HepG2 (cell line): ENCODE data around the gene UNC50. TPM values are rescaled to one million over a fixed set of nuclear protein-coding genes. Genes with fewer than 3 reads are reported as not detected.

Source experiments
- ATAC-seq: fragments of 200-7000 bp; cut with Tn5 transposase; 3 replicates; pipeline ENCODE4 v1.9.1; 2020; ENCODE audit warnings: mild to moderate bottlenecking, moderate library complexity
- BruUV-seq: library from RNA; stranded (reverse); fragments of 400-500 nt; replicated peaks from 2 replicates; lab custom pipeline; 2021; lab: Mats Ljungman, UMichigan
- CTCF ChIA-PET: fragments of 300-600 bp; formaldehyde crosslinking; extraction: SDS; loops from one replicate; lab custom pipeline; 2021; ENCODE audit warnings: low total read pairs, inconsistent platforms, low intra/inter-chr PET ratio; lab: Yijun Ruan, JAX
- POLR2A ChIA-PET: fragments of 350-600 bp; sonication (Branson Sonifier 250); formaldehyde crosslinking; loops from one replicate; lab custom pipeline; 2020; ENCODE audit warnings: antibody characterized with exemption, inconsistent platforms; lab: Yijun Ruan, JAX
- DNase-seq: peaks from one replicate; pipeline ENCODE4 v3.0.0-alpha.2; 2015; ENCODE audit warnings: low spot score
- FAIRE-seq: peaks from 3 replicates; lab custom pipeline; 2011; peaks lifted over from hg19 to GRCh38; lab: Jason Lieb, UNC
- H2AFZ ChIP-seq: one replicate; pipeline ENCODE4 v1.6.1; 2011; ENCODE audit warnings: low read length, inconsistent platforms
- H3K27ac ChIP-seq: fragments of 300-600 bp; 3 replicates; pipeline ENCODE4 v1.8.0; 2011; ENCODE audit warnings: mixed run types, mild to moderate bottlenecking, mixed read lengths, low read length, inconsistent platforms; ENCODE audit not compliant: insufficient read depth; ENCODE audit errors: extremely low read length
- H3K27me3 ChIP-seq, 2 experiments: fragments of 200-600 bp in 1 of 2; 2 replicates in 1 of 2; 3 replicates in 1 of 2; pipeline versions ENCODE4 v1.6.0 to v1.8.0; 2011; ENCODE audit warnings: low read length in 2 of 2, mild to moderate bottlenecking in 2 of 2, moderate library complexity in 2 of 2, inconsistent platforms in 1 of 2; ENCODE audit not compliant: insufficient read depth in 2 of 2, control insufficient read depth in 1 of 2
- H3K36me3 ChIP-seq, 2 experiments: fragments of 200-600 bp in 1 of 2; replicated peaks in 1 of 2; 2 replicates in 1 of 2; 3 replicates in 1 of 2; pipeline versions ENCODE4 v1.5.1 to v1.8.0; 2011; ENCODE audit warnings: low read length in 2 of 2, inconsistent platforms in 1 of 2; ENCODE audit not compliant: insufficient read depth in 2 of 2, control insufficient read depth in 1 of 2
- H3K4me1 ChIP-seq: 2 replicates; pipeline ENCODE4 v1.5.1; 2012; ENCODE audit warnings: low read length, inconsistent platforms; ENCODE audit not compliant: insufficient read depth
- H3K4me2 ChIP-seq: 2 replicates; pipeline ENCODE4 v1.6.0; 2011; ENCODE audit warnings: low read depth, low read length, inconsistent platforms
- H3K4me3 ChIP-seq, 3 experiments: fragments of 200-600 bp in 1 of 3; sonication (generic), shearing (Covaris generic) in 1 of 3; replicated peaks in 1 of 3; 2 replicates each; pipeline ENCODE4 v1.5.1; 2011 to 2016; ENCODE audit warnings: low read length in 3 of 3, inconsistent platforms in 2 of 3, low read depth in 2 of 3, mild to moderate bottlenecking in 2 of 3, control low read depth in 1 of 3, mixed read lengths in 1 of 3; ENCODE audit not compliant: insufficient read depth in 1 of 3
- H3K79me2 ChIP-seq: one replicate; pipeline ENCODE4 v1.6.1; 2011; ENCODE audit warnings: low read length, inconsistent platforms; ENCODE audit not compliant: insufficient read depth
- H3K9ac ChIP-seq: 2 replicates; pipeline ENCODE4 v1.6.0; 2011; ENCODE audit warnings: mild to moderate bottlenecking, low read depth, low read length, inconsistent platforms; ENCODE audit not compliant: insufficient read depth
- H3K9me3 ChIP-seq: 2 replicates; pipeline ENCODE4 v1.5.1; 2012; ENCODE audit warnings: mild to moderate bottlenecking, low read length
- H4K20me1 ChIP-seq: 2 replicates; pipeline ENCODE4 v1.6.0; 2011; ENCODE audit warnings: inconsistent platforms, mild to moderate bottlenecking, low read length, moderate library complexity; ENCODE audit not compliant: insufficient read depth
- CENPT ChIP-seq: sonication (generic); formaldehyde crosslinking; IDR thresholded peaks from 2 replicates; pipeline ENCODE4 v1.8.0; 2022; ENCODE audit warnings: low read depth, mild to moderate bottlenecking, moderate library complexity, missing genetic modification reagents
- ELF4 ChIP-seq: sonication (generic); formaldehyde crosslinking; IDR thresholded peaks from 2 replicates; pipeline ENCODE4 v1.5.0; 2020; ENCODE audit warnings: missing genetic modification reagents, mild to moderate bottlenecking, moderate library complexity, borderline replicate concordance
- ETV5 ChIP-seq: IDR thresholded peaks from 2 replicates; pipeline ENCODE4 v1.6.1; 2018; ENCODE audit warnings: missing biosample characterization, missing genetic modification reagents, inconsistent platforms, borderline replicate concordance
- SYNCRIP ChIP-seq: fragments of 200-400 bp; formaldehyde crosslinking; IDR thresholded peaks from 2 replicates; pipeline ENCODE4 v1.6.1; 2018; ENCODE audit warnings: mild to moderate bottlenecking, low read depth, low read length; ENCODE audit not compliant: insufficient read depth
- TBX2 ChIP-seq: sonication (generic); formaldehyde crosslinking; IDR thresholded peaks from 2 replicates; pipeline ENCODE4 v1.5.0; 2020; ENCODE audit warnings: missing genetic modification reagents, mild to moderate bottlenecking, borderline replicate concordance
- TEAD3 ChIP-seq: optimal IDR thresholded peaks from 2 replicates; pipeline ENCODE3; 2016; ENCODE audit warnings: borderline replicate concordance
- ZNF10 ChIP-seq: sonication (generic); formaldehyde crosslinking; IDR thresholded peaks from 2 replicates; pipeline ENCODE4 v1.4.0; 2020; ENCODE audit warnings: mild to moderate bottlenecking, low read depth, missing genetic modification reagents, borderline replicate concordance
- ZNF20 ChIP-seq: sonication (generic); formaldehyde crosslinking; IDR thresholded peaks from 2 replicates; pipeline ENCODE4 v1.4.0; 2020; ENCODE audit warnings: mild to moderate bottlenecking, moderate library complexity, missing genetic modification reagents
- ZNF326 ChIP-seq: sonication (generic); formaldehyde crosslinking; IDR thresholded peaks from 2 replicates; pipeline ENCODE4 v1.4.0; 2020; ENCODE audit warnings: missing genetic modification reagents, borderline replicate concordance
- ZNF7 ChIP-seq: IDR thresholded peaks from 2 replicates; pipeline ENCODE4 v1.6.1; 2016; ENCODE audit warnings: missing biosample characterization, missing genetic modification reagents
- ZNF782 ChIP-seq: sonication (generic); formaldehyde crosslinking; IDR thresholded peaks from 2 replicates; pipeline ENCODE4 v1.4.0; 2020; ENCODE audit warnings: missing genetic modification reagents, mild to moderate bottlenecking, borderline replicate concordance
- WGBS: methylation state at CpG from one replicate; pipeline ENCODE4 v1.1.6; 2017; ENCODE audit warnings: low lambda C conversion rate; 5-methylcytosine and 5-hydroxymethylcytosine counted together
- in situ Hi-C: cut with HindIII; loops from 2 replicates; pipeline ENCODE4 v1.10.0; 2017; ENCODE audit warnings: low pct_unique_long_range_greater_than_20kb; ENCODE audit not compliant: extremely low pct_ligation_motif_present
- intact Hi-C: fragments of 100-400 bp; cut with micrococcal nuclease; formaldehyde crosslinking; loops from one replicate; pipeline ENCODE4 v1.10.0; 2022; ENCODE audit not compliant: unreplicated experiment
- polyA plus RNA-seq, 8 experiments: library from polyadenylated mRNA; depleted of rRNA in 3 of 8; stranded (reverse) in 7 of 8; unstranded in 1 of 8; fragments of >200 nt; fragmentation: Illumina TruSeq in 4 of 8; extraction: Trizol in 4 of 8; gene quantifications; 2 replicates each; pipeline versions ENCODE4 v1.2.1 to v1.2.3, GENCODE V29; 2011 to 2016; ENCODE audit warnings: low read depth in 4 of 8, missing spikeins in 1 of 8, mixed read lengths in 1 of 8; ENCODE audit not compliant: insufficient read depth in 1 of 8
- total RNA-seq, 5 experiments: library from RNA; depleted of rRNA; stranded (reverse); fragments of >200 nt; fragmentation: Illumina TruSeq; extraction: Trizol; gene quantifications; 2 replicates each; pipeline ENCODE4 v1.2.3, GENCODE V29; 2016; ENCODE audit warnings: low read depth in 1 of 5
- TF ChIP-seq, protein P1 (sequence below): sonication (generic); formaldehyde crosslinking; IDR thresholded peaks from 2 replicates; pipeline ENCODE4 v1.5.0; 2020; ENCODE audit warnings: missing genetic modification reagents
- TF ChIP-seq, protein P2 (sequence below): sonication (generic); formaldehyde crosslinking; IDR thresholded peaks from 2 replicates; pipeline ENCODE4 v1.5.0; 2020; ENCODE audit warnings: mild to moderate bottlenecking, missing genetic modification reagents, borderline replicate concordance
- TF ChIP-seq, protein P3 (sequence below): sonication (generic); formaldehyde crosslinking; IDR thresholded peaks from 2 replicates; pipeline ENCODE4 v1.4.0; 2020; ENCODE audit warnings: missing genetic modification reagents
- TF ChIP-seq, protein P4 (sequence below): sonication (generic); IDR thresholded peaks from 2 replicates; pipeline ENCODE4 v1.6.1; 2016; ENCODE audit warnings: low read depth, borderline replicate concordance

The UNC50 gene
- total and polyA plus RNA-seq, 2 of the 13 experiments (the other 11 are each of a cell fraction or from before 2014, with no cell fraction given), result 92.6 to 95.6 TPM

DNA sequence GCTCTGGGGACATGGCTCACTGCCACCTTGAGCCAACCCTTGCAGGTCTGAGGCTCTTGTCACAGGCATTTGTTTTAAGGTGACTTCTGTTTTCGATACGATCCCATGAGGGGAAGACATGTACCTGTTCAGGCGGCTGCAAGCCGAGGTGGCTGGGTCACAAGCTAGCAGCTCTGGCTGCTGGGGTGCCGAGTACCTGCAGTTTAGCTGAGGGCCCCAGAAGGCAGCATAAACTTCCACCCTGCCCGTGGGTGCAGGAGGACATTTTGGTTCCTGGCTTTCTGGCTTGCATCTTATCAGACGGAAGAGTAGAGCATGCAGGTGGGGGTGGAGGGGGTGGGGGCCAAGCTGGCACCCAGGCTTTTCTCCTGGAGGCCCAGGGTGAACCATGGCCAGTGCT, 28.5 kb upstream of the UNC50 start:
- Histone ChIP-seq H3K36me3 (peaks cover 5 to 13% of the 10 kb centered on the region in 2 experiments), H3K4me2 (no peak overlapping the region), H3K4me1 (peaks cover 18% of the 10 kb centered on the region), H3K27ac (no peak overlapping the region), H3K4me3 (no peak overlapping the region), H2AFZ (no peak overlapping the region), H3K9me3 (no peaks in the 10 kb centered on the region), H3K79me2 (no peaks in the 10 kb centered on the region), H3K27me3 (no peaks in the 10 kb centered on the region), H4K20me1 (no peaks in the 10 kb centered on the region), H3K9ac (no peak overlapping the region)
- ChIA-PET CTCF (no interaction called here), POLR2A (no interaction called here)
- ATAC-seq (no peak), DNase-seq (no peak), FAIRE-seq (no peak)
- in situ Hi-C loops, result no loop called here
- no peak for TF ChIP-seq ELF4 (CRISPR knock-in tag)
- no peak for TF ChIP-seq ETV5
- TF ChIP-seq ZNF10 (CRISPR knock-in tag), result no peak
- TF ChIP-seq TBX2 (CRISPR knock-in tag), result no peak
- no peak for TF ChIP-seq ZNF782
- TF ChIP-seq, protein P1, sequence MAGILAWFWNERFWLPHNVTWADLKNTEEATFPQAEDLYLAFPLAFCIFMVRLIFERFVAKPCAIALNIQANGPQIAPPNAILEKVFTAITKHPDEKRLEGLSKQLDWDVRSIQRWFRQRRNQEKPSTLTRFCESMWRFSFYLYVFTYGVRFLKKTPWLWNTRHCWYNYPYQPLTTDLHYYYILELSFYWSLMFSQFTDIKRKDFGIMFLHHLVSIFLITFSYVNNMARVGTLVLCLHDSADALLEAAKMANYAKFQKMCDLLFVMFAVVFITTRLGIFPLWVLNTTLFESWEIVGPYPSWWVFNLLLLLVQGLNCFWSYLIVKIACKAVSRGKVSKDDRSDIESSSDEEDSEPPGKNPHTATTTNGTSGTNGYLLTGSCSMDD, result no peak
- no peak for TF ChIP-seq ZNF20 (CRISPR knock-in tag)
- TF ChIP-seq, protein P2, sequence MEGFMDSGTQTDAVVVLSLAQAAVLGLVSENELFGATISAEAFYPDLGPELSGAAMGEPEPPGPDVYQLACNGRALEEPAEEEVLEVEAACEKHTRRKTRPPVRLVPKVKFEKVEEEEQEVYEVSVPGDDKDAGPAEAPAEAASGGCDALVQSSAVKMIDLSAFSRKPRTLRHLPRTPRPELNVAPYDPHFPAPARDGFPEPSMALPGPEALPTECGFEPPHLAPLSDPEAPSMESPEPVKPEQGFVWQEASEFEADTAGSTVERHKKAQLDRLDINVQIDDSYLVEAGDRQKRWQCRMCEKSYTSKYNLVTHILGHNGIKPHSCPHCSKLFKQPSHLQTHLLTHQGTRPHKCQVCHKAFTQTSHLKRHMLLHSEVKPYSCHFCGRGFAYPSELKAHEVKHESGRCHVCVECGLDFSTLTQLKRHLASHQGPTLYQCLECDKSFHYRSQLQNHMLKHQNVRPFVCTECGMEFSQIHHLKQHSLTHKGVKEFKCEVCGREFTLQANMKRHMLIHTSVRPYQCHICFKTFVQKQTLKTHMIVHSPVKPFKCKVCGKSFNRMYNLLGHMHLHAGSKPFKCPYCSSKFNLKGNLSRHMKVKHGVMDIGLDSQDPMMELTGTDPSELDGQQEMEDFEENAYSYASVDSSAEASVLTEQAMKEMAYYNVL, result no peak
- no peak for TF ChIP-seq TEAD3
- TF ChIP-seq, protein P3, sequence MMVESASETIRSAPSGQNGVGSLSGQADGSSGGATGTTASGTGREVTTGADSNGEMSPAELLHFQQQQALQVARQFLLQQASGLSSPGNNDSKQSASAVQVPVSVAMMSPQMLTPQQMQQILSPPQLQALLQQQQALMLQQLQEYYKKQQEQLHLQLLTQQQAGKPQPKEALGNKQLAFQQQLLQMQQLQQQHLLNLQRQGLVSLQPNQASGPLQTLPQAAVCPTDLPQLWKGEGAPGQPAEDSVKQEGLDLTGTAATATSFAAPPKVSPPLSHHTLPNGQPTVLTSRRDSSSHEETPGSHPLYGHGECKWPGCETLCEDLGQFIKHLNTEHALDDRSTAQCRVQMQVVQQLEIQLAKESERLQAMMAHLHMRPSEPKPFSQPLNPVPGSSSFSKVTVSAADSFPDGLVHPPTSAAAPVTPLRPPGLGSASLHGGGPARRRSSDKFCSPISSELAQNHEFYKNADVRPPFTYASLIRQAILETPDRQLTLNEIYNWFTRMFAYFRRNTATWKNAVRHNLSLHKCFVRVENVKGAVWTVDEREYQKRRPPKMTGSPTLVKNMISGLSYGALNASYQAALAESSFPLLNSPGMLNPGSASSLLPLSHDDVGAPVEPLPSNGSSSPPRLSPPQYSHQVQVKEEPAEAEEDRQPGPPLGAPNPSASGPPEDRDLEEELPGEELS (CRISPR knock-in tag), result no peak
- TF ChIP-seq SYNCRIP, result no peak
- TF ChIP-seq ZNF7 (CRISPR knock-in tag), result no peak
- TF ChIP-seq, protein P4, sequence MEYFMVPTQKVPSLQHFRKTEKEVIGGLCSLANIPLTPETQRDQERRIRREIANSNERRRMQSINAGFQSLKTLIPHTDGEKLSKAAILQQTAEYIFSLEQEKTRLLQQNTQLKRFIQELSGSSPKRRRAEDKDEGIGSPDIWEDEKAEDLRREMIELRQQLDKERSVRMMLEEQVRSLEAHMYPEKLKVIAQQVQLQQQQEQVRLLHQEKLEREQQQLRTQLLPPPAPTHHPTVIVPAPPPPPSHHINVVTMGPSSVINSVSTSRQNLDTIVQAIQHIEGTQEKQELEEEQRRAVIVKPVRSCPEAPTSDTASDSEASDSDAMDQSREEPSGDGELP, result no peak
- TF ChIP-seq CENPT, result no peak
- no peak for TF ChIP-seq ZNF326
- 90% methylated on average over 6 of the region's 7 CpGs for WGBS
- intact Hi-C loops, result no loop called here
- no TSS peak for BruUV-seq
